GM10248 (cell line): ENCODE measurements around the gene RIT1.

ENCODE experiments used
- CTCF ChIA-PET: fragments of 300-600 bp; sonication (Branson Sonifier 250); formaldehyde crosslinking; extraction: SDS; loops from one replicate; lab custom pipeline; 2021; ENCODE audit warnings: antibody characterized with exemption; lab: Yijun Ruan, JAX
- POLR2A ChIA-PET: fragments of 350-650 bp; sonication (Branson Sonifier 250); formaldehyde crosslinking; extraction: SDS; loops from one replicate; lab custom pipeline; 2020; ENCODE audit warnings: antibody characterized with exemption; lab: Yijun Ruan, JAX
- DNase-seq: peaks from one replicate; pipeline ENCODE4 v3.0.0; 2012; ENCODE audit errors: extremely low spot score
- CTCF ChIP-seq: IDR thresholded peaks from 2 replicates; pipeline ENCODE4 v1.5.1; 2012; ENCODE audit warnings: mild to moderate bottlenecking, low read depth; ENCODE audit errors: extremely low read depth, missing control alignments, control extremely low read depth

The RIT1 gene

GRCh38 chr1:155871390-155871789, 39.8 kb downstream of the RIT1 start:
- no peak for DNase-seq
- ChIA-PET POLR2A (no interaction called here), CTCF (interaction anchor here (1.0 to 5.2 kb wide), 4 partner anchors 10 to 119 kb away, joined by 4 to 27 read pairs (median 5); partner anchors contain the start of gene SYT11)
- TF ChIP-seq CTCF = no peak

GRCh38 chr1:155867766-155868165, 43.4 kb downstream of the RIT1 start:
- ChIA-PET CTCF (no interaction called here), POLR2A (interaction anchor here (0.5 kb wide), 1 partner anchor 69 kb away, joined by 3 read pairs; no protein-coding TSS in a partner anchor)

DNA sequence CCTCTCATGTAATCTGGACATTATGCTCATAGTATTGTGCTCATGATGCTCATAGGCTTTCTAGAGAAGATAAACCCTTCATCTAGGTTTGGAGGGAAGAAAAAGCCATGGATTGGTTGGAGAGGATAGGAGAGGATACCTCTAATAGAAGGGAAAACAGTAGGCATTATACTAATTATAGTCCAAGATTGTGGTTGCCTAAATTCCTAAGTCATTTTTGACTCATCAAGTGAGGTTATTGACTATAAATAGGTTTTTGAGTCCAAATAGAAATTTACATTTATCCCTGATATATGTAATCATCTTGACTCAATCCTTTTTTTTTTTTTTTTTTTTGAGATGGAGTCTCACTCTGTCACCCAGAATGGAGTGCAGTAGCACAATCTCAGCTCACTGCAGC, 46.8 kb downstream of the RIT1 start:
- CTCF ChIA-PET = interaction anchor here (0.9 to 1.4 kb wide), 3 partner anchors 14 to 125 kb away, joined by 3 to 4 read pairs (median 4); no protein-coding TSS in a partner anchor
- DNase-seq = no peak
- no peak for TF ChIP-seq CTCF
- POLR2A ChIA-PET = no interaction called here

More at GRCh38 chr1:155867766-155868165, 43.4 kb downstream of the RIT1 start:
- no peak for TF ChIP-seq CTCF
- no peak for DNase-seq

GRCh38 chr1:155861896-155862295, 49.3 kb downstream of the RIT1 start:
- TF ChIP-seq CTCF = no peak
- CTCF ChIA-PET = interaction anchor here (1.1 to 4.6 kb wide), 4 partner anchors 10 to 204 kb away, joined by 3 to 27 read pairs (median 4); no protein-coding TSS in a partner anchor
- POLR2A ChIA-PET = no interaction called here
- no peak for DNase-seq

DNA sequence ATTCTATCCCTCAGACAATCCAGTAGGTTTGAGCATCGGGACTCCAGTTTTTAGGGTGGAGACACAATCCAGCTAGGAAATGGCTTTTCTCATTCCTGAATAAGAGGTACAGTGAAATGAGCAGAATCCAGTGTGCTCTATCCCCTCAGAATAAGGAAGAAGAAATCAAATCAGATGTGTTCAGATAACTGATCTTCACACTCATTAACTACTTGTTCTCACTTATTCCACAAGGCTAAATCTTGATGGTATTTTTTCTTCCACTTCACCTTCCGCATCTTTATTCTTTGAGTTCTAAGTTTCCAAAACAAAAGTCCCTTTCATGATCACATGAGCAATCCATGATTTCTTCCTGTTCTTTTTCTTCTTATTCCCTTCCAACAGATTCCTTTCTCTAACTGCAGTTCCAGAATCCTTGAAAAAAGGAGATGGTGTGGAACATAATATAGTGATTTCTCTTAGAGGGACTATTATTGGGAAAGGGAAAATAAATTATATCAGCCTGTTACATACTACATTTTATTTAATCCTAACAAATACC, 50.1 kb downstream of the RIT1 start:
- ChIA-PET CTCF (interaction anchor here (1.1 to 4.6 kb wide), 2 partner anchors 11 to 205 kb away, joined by 3 to 27 read pairs; no protein-coding TSS in a partner anchor), POLR2A (no interaction called here)
- DNase-seq = no peak
- no peak for TF ChIP-seq CTCF

DNA sequence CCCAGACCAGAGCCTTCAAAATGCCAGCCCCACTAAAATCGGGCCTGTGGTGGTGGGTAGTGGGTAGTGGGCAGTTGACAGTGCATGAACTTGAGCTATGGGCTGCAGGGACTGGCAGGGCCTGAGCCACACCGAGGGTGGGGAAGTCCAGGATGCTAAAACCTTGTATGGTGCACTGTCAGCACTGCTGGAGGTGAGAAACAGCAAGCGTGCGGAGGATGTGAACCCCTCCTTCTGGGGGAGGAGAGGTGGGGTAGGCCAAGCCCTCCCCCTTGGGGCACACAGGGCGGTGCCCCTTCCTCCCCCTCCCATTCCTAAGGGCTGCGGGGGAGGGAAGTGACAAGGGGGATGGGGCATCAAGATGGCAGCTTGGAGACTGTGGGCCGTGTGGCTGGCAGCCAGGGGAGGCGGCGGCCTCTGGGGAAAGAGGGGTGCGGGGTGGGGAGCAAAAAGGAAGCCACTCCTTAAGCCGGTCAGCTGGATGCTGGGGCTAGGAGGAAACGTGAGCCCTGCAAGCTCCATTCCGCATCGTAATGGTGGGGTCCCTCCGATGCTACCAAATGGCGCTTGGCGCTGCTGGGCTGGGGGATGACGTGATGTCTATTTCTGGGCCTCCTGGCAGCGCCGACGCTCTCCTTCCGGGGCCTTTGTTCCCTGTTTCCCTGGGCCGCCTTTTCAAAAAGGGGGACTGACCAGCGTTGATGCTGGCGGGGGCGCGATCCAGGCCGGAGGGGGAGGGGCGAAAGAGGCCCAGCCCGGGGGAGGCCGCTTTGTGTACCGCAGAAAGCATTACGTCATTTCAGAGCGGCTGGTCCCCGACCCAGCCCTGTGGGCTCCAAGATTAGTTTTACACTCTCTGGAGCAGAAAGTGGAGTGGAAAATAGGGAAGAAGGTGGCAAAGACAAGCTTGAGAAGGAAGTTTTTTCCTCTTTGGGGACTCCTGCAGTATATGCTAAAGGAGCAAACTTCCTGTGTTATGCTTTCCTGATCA, 51.0 kb downstream of the RIT1 start:
- peak; percentile 79 for DNase-seq
- ChIA-PET POLR2A (interaction anchor here (0.7 to 1.3 kb wide), 3 partner anchors 8 to 49 kb away, joined by 3 to 5 read pairs (median 3); no protein-coding TSS in a partner anchor), CTCF (interaction anchor here (1.2 to 4.6 kb wide), 2 partner anchors 12 to 129 kb away, joined by 3 to 27 read pairs; no protein-coding TSS in a partner anchor)
- no peak for TF ChIP-seq CTCF
